ENCODE measurements around the gene CGNL1.

DNA sequence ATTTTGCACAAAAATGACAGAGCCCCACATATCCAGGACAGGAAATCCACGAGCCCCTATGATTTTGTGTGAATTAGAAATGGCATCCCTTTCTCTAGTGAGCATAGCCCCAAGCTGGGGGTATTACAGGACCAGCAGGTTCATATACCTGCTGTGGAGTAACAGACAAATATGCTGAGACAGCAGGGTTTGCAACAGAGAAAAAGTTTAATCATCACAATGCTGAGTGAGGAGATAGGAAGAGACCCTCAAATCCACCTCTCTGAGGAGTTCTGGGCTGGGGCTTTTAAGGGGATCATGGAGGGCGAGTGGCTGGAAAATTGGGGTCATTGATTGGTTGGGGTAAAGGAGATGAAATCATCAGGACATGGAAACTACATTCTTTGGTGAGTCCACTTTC lies 207.0 kb downstream of the CGNL1 start:
- TF ChIP-seq GABPA (IDR thresholded peaks at IDR 0.05; ENCODE audit: low read depth) (no peak), EED (IDR thresholded peaks at IDR 0.05; ENCODE audit: low read depth) (no peak), SUZ12 (IDR thresholded peaks at IDR 0.05; ENCODE audit: unreplicated experiment) (no peak), REST (IDR thresholded peaks at IDR 0.05; ENCODE audit: low read depth, low read length) (no peak), ESRRA (IDR thresholded peaks at IDR 0.05; ENCODE audit: low read length) (no peak)

All from GM12878 (cell line).